ENCODE data around the gene ZNF746.
"Not testable (repeated sequence)": the region's sequence is repeated elsewhere in the genome, so short reads cannot be mapped to it uniquely, and the experiment has no call there.

Gene ZNF746

GRCh38 chr7:149459540-149460452 lies 37.8 kb downstream of the ZNF746 start:
- DNase-seq (ENCODE audit: low read depth in 2 of 2), result no peak

GRCh38 chr7:149459201-149459539 lies 38.4 kb downstream of the ZNF746 start:
- DNase-seq (ENCODE audit: low read depth in 2 of 2), result no peak

- no peak for DNase-seq (ENCODE audit: low read depth in 2 of 2)
Observed at GRCh38 chr7:149458235-149458634, 39.4 kb downstream of the ZNF746 start.

GRCh38 chr7:149457766-149458165 lies 39.8 kb downstream of the ZNF746 start:
- no peak for DNase-seq (ENCODE audit: low read depth in 2 of 2)

- DNase-seq (ENCODE audit: low read depth in 2 of 2), result no peak
Observed at GRCh38 chr7:149456506-149457421, 40.8 kb downstream of the ZNF746 start.

GRCh38 chr7:149455175-149455950 lies 42.2 kb downstream of the ZNF746 start:
- DNase-seq (ENCODE audit: low read depth in 2 of 2), result no peak

- DNase-seq (ENCODE audit: low read depth in 2 of 2), result no peak
Observed at GRCh38 chr7:149454750-149455149, 42.9 kb downstream of the ZNF746 start.

- DNase-seq (ENCODE audit: low read depth in 2 of 2), result no peak
Observed at GRCh38 chr7:149454006-149454405, 43.6 kb downstream of the ZNF746 start.

- no peak for DNase-seq (ENCODE audit: low read depth in 2 of 2)
Observed at GRCh38 chr7:149450821-149451220, 46.8 kb downstream of the ZNF746 start.

GRCh38 chr7:149449897-149450296 lies 47.7 kb downstream of the ZNF746 start:
- DNase-seq (ENCODE audit: low read depth in 2 of 2), result no peak

GRCh38 chr7:149448961-149449360 lies 48.6 kb downstream of the ZNF746 start:
- no peak for DNase-seq (ENCODE audit: low read depth in 2 of 2)

GRCh38 chr7:149446026-149446425 lies 51.6 kb downstream of the ZNF746 start:
- not testable (repeated sequence) for DNase-seq (ENCODE audit: low read depth in 2 of 2)

- DNase-seq (ENCODE audit: low read depth in 2 of 2), result no peak
Observed at GRCh38 chr7:149444287-149444686, 53.3 kb downstream of the ZNF746 start.

GRCh38 chr7:149443523-149443922 lies 54.1 kb downstream of the ZNF746 start:
- DNase-seq (ENCODE audit: low read depth in 2 of 2), result no peak

GRCh38 chr7:149442924-149443323 lies 54.7 kb downstream of the ZNF746 start:
- no peak for DNase-seq (ENCODE audit: low read depth in 2 of 2)

GRCh38 chr7:149440222-149440621 lies 57.4 kb downstream of the ZNF746 start:
- no peak for DNase-seq (ENCODE audit: low read depth in 2 of 2)

- DNase-seq (ENCODE audit: low read depth in 2 of 2), result no peak
Observed at GRCh38 chr7:149436358-149436757, 61.3 kb downstream of the ZNF746 start.

- no peak for DNase-seq (ENCODE audit: low read depth in 2 of 2)
Observed at GRCh38 chr7:149433124-149433523, 64.5 kb downstream of the ZNF746 start.

- DNase-seq (ENCODE audit: low read depth in 2 of 2), result no peak
Observed at GRCh38 chr7:149432121-149432691, 65.4 kb downstream of the ZNF746 start.

GRCh38 chr7:149431486-149432120 lies 66.0 kb downstream of the ZNF746 start:
- DNase-seq (ENCODE audit: low read depth in 2 of 2), result no peak

GRCh38 chr7:149430192-149430591 lies 67.4 kb downstream of the ZNF746 start:
- DNase-seq (ENCODE audit: low read depth in 2 of 2), result no peak
